DLD1 (cell line): ENCODE results near the gene PDE5A.
"Not testable (repeated sequence)": the region's sequence is repeated elsewhere in the genome, so short reads cannot be mapped to it uniquely, and the experiment has no call there.

Source experiments
- in situ Hi-C: cut with HindIII; loops from 2 replicates; pipeline ENCODE4 v1.10.0; 2017; ENCODE audit warnings: low sequenced_read_pairs

Gene PDE5A

GRCh38 chr4:119628281-119629141 lies at the start of gene PDE5A:
Gene PDE5A (minus strand): TSS chr4:119628804. CDS start chr4:119628671, 133 bp downstream.
- in situ Hi-C loops = no loop called here

GRCh38 chr4:119676101-119676500 lies 47.5 kb upstream of the PDE5A start:
- in situ Hi-C loops = no loop called here

GRCh38 chr4:119675391-119675790 lies 46.8 kb upstream of the PDE5A start:
- in situ Hi-C loops = no loop called here

GRCh38 chr4:119672938-119673337 lies 44.3 kb upstream of the PDE5A start:
- in situ Hi-C loops = no loop called here

- in situ Hi-C loops = no loop called here
These were observed 43.5 kb upstream of the PDE5A start for GRCh38 chr4:119672086-119672485.

- in situ Hi-C loops = no loop called here
These were observed 42.6 kb upstream of the PDE5A start for GRCh38 chr4:119671205-119671604.

- in situ Hi-C loops = no loop called here
These were observed 39.2 kb upstream of the PDE5A start for GRCh38 chr4:119667802-119668201.

- in situ Hi-C loops = no loop called here
These were observed 38.1 kb upstream of the PDE5A start for GRCh38 chr4:119666653-119667091.

GRCh38 chr4:119665752-119666151 lies 37.1 kb upstream of the PDE5A start:
- in situ Hi-C loops = no loop called here

GRCh38 chr4:119664168-119664907 lies 35.7 kb upstream of the PDE5A start:
- in situ Hi-C loops = no loop called here

GRCh38 chr4:119663160-119663788 lies 34.7 kb upstream of the PDE5A start:
- in situ Hi-C loops = no loop called here

- in situ Hi-C loops = not testable (repeated sequence)
These were observed 34.0 kb upstream of the PDE5A start for GRCh38 chr4:119662612-119663011.

- in situ Hi-C loops = no loop called here
These were observed 32.6 kb upstream of the PDE5A start for GRCh38 chr4:119661231-119661630.

GRCh38 chr4:119659576-119659975 lies 31.0 kb upstream of the PDE5A start:
- in situ Hi-C loops = no loop called here

GRCh38 chr4:119657111-119657611 lies 28.6 kb upstream of the PDE5A start:
- in situ Hi-C loops = no loop called here

- in situ Hi-C loops = no loop called here
These were observed 27.7 kb upstream of the PDE5A start for GRCh38 chr4:119656342-119656741.

GRCh38 chr4:119655111-119655837 lies 26.7 kb upstream of the PDE5A start:
- in situ Hi-C loops = no loop called here

- in situ Hi-C loops = no loop called here
These were observed 25.4 kb upstream of the PDE5A start for GRCh38 chr4:119653990-119654389.

GRCh38 chr4:119652998-119653397 lies 24.4 kb upstream of the PDE5A start:
- in situ Hi-C loops = no loop called here

GRCh38 chr4:119648398-119648797 lies 19.8 kb upstream of the PDE5A start:
- in situ Hi-C loops = no loop called here

GRCh38 chr4:119647558-119647957 lies 19.0 kb upstream of the PDE5A start:
- in situ Hi-C loops = no loop called here
